Neural cell (in vitro differentiated cells): Measurements from ENCODE around the gene CLEC3B. TPM values are rescaled to one million over a fixed set of nuclear protein-coding genes. Genes with fewer than 3 reads are reported as not detected.

ENCODE experiments used
- H2AFZ ChIP-seq: fragments of 200-600, 300-800 bp; sonication (generic), shearing (Covaris generic); 2 replicates; pipeline ENCODE4 v1.6.0; 2014; ENCODE audit warnings: low read depth, mild to moderate bottlenecking, antibody characterized with exemption, low read length, moderate library complexity
- H3F3A ChIP-seq: fragments of 200-600 bp; shearing (Covaris generic); 2 replicates; pipeline ENCODE4 v1.6.1; 2016; ENCODE audit warnings: mild to moderate bottlenecking, moderate library complexity, mixed read lengths, antibody characterized with exemption, low read length; ENCODE audit not compliant: insufficient read depth, poor library complexity, severe bottlenecking
- H3K27ac ChIP-seq: fragments of 200-600, 300-800 bp; sonication (generic), shearing (Covaris generic); 2 replicates; pipeline ENCODE4 v1.5.1; 2014; ENCODE audit warnings: mild to moderate bottlenecking, low read length, moderate library complexity
- H3K27me3 ChIP-seq: fragments of 300-800, 200-600 bp; sonication (generic), shearing (Covaris generic); 2 replicates; pipeline ENCODE4 v1.6.0; 2014; ENCODE audit warnings: mild to moderate bottlenecking, low read depth, low read length, moderate library complexity; ENCODE audit not compliant: insufficient read depth
- H3K36me3 ChIP-seq: fragments of 300-800, 200-600 bp; sonication (generic), shearing (Covaris generic); 2 replicates; pipeline ENCODE4 v1.5.1; 2014; ENCODE audit warnings: mild to moderate bottlenecking, antibody characterized with exemption, low read length, moderate library complexity; ENCODE audit not compliant: insufficient read depth
- H3K4me2 ChIP-seq: fragments of 300-800, 200-600 bp; sonication (generic), shearing (Covaris generic); 2 replicates; pipeline ENCODE4 v1.6.0; 2014; ENCODE audit warnings: mild to moderate bottlenecking, low read length
- H3K4me3 ChIP-seq: fragments of 300-800, 200-600 bp; sonication (generic), shearing (Covaris generic); 2 replicates; pipeline ENCODE4 v1.5.1; 2014; ENCODE audit warnings: mild to moderate bottlenecking, low read length, moderate library complexity
- H3K79me2 ChIP-seq: fragments of 200-600 bp; shearing (Covaris generic); replicated peaks from 2 replicates; pipeline ENCODE4 v1.6.0; 2014; ENCODE audit warnings: mild to moderate bottlenecking, low read length, moderate library complexity; ENCODE audit not compliant: insufficient read depth
- H3K9ac ChIP-seq: fragments of 300-800, 200-600 bp; sonication (generic), shearing (Covaris generic); 2 replicates; pipeline ENCODE4 v1.6.1; 2016; ENCODE audit warnings: mild to moderate bottlenecking, low read length, mixed read lengths
- H3K9me2 ChIP-seq: fragments of 200-600 bp; shearing (Covaris generic); 2 replicates; pipeline ENCODE4 v1.6.1; 2016; ENCODE audit warnings: mild to moderate bottlenecking, low read length, mixed read lengths; ENCODE audit not compliant: insufficient read depth
- H3K9me3 ChIP-seq: fragments of 200-600, 300-800 bp; sonication (generic), shearing (Covaris generic); 2 replicates; pipeline ENCODE4 v1.6.1; 2016; ENCODE audit warnings: mild to moderate bottlenecking, mixed run types, low read length, moderate library complexity, mixed read lengths
- H4K20me1 ChIP-seq: fragments of 200-600 bp; shearing (Covaris generic); 2 replicates; pipeline ENCODE4 v1.6.1; 2016; ENCODE audit warnings: mild to moderate bottlenecking, mixed run types; ENCODE audit not compliant: insufficient read depth
- EP300 ChIP-seq: fragments of 450-650 bp; conservative IDR thresholded peaks from 2 replicates; pipeline ENCODE4 v1.6.1; 2014; ENCODE audit warnings: antibody characterized with exemption, mild to moderate bottlenecking, moderate library complexity; ENCODE audit not compliant: poor library complexity, severe bottlenecking
- EZH2 ChIP-seq: fragments of 200-600, 300-800 bp; shearing (Covaris generic), sonication (generic); IDR thresholded peaks from 2 replicates; pipeline ENCODE4 v1.6.1; 2014; ENCODE audit warnings: antibody characterized with exemption, low read length, borderline replicate concordance, mild to moderate bottlenecking; ENCODE audit not compliant: insufficient read depth, poor library complexity, severe bottlenecking
- MXI1 ChIP-seq: fragments of 450-650 bp; conservative IDR thresholded peaks from 2 replicates; pipeline ENCODE4 v1.6.1; 2014; ENCODE audit warnings: antibody characterized with exemption, mild to moderate bottlenecking; ENCODE audit not compliant: poor library complexity, severe bottlenecking
- RAD21 ChIP-seq: fragments of 450-650 bp; conservative IDR thresholded peaks from 2 replicates; pipeline ENCODE4 v1.6.1; 2014; ENCODE audit warnings: antibody characterized with exemption, mild to moderate bottlenecking, moderate library complexity
- SMC3 ChIP-seq: fragments of 450-650 bp; conservative IDR thresholded peaks from 2 replicates; pipeline ENCODE4 v1.6.1; 2014; ENCODE audit warnings: antibody characterized with exemption, mild to moderate bottlenecking, moderate library complexity; ENCODE audit not compliant: poor library complexity
- TAF1 ChIP-seq: IDR thresholded peaks from 2 replicates; pipeline ENCODE4 v1.6.1; 2012; ENCODE audit warnings: low read depth
- polyA plus RNA-seq: library from polyadenylated mRNA; depleted of rRNA; stranded (reverse); fragments of >200 nt; gene quantifications from 2 replicates; pipeline ENCODE4 v1.2.3, GENCODE V29; 2014
- TF ChIP-seq, protein P1 (sequence below): IDR thresholded peaks from 2 replicates; pipeline ENCODE4 v1.6.1; 2012; ENCODE audit warnings: borderline replicate concordance
- TF ChIP-seq, protein P2 (sequence below): fragments of 450-650 bp; IDR thresholded peaks from 2 replicates; pipeline ENCODE4 v1.5.1; 2014; ENCODE audit warnings: antibody characterized with exemption, mild to moderate bottlenecking, moderate library complexity; ENCODE audit not compliant: poor library complexity, severe bottlenecking

Gene CLEC3B
- polyA plus RNA-seq, 1 donor from 2014 or later = 2.6 TPM

DNA sequence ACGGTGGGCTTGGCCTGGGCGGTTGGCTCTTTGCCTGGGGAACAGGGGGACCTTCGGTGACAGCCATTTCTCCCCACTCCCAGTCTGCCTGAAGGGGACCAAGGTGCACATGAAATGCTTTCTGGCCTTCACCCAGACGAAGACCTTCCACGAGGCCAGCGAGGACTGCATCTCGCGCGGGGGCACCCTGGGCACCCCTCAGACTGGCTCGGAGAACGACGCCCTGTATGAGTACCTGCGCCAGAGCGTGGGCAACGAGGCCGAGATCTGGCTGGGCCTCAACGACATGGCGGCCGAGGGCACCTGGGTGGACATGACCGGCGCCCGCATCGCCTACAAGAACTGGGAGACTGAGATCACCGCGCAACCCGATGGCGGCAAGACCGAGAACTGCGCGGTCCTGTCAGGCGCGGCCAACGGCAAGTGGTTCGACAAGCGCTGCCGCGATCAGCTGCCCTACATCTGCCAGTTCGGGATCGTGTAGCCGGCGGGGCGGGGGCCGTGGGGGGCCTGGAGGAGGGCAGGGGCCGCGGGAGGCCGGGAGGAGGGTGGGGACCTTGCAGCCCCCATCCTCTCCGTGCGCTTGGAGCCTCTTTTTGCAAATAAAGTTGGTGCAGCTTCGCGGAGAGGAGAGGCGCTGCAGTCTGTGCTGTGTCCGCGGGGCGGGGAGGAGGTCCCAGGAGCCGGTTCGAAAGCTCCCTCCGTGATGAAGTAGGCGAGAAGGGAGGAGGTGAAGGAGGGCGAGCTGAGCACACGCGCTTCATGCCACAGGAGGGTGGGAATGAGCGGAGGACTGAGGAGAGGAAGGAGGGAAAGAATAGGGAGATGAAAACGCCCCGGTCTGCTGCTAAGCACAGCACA lies 9.6 kb downstream of the CLEC3B start:
- no peak for TF ChIP-seq EP300
- H3K9me3 ChIP-seq = no peaks in the 10 kb centered on the region
- H3K36me3 ChIP-seq = no peaks in the 10 kb centered on the region
- peak overlapping the region; percentile 9 for H3K9ac ChIP-seq
- no peak overlapping the region for H3K27ac ChIP-seq
- no peaks in the 10 kb centered on the region for H3K79me2 ChIP-seq
- no peaks in the 10 kb centered on the region for H3K9me2 ChIP-seq
- H3K4me3 ChIP-seq = peak overlapping the region; percentile 56
- no peak overlapping the region for H3K4me2 ChIP-seq
- H3K27me3 ChIP-seq = peaks cover 30% of the 10 kb centered on the region
- no peaks in the 10 kb centered on the region for H3F3A ChIP-seq
- no peak overlapping the region for H2AFZ ChIP-seq
- no peaks in the 10 kb centered on the region for H4K20me1 ChIP-seq

DNA sequence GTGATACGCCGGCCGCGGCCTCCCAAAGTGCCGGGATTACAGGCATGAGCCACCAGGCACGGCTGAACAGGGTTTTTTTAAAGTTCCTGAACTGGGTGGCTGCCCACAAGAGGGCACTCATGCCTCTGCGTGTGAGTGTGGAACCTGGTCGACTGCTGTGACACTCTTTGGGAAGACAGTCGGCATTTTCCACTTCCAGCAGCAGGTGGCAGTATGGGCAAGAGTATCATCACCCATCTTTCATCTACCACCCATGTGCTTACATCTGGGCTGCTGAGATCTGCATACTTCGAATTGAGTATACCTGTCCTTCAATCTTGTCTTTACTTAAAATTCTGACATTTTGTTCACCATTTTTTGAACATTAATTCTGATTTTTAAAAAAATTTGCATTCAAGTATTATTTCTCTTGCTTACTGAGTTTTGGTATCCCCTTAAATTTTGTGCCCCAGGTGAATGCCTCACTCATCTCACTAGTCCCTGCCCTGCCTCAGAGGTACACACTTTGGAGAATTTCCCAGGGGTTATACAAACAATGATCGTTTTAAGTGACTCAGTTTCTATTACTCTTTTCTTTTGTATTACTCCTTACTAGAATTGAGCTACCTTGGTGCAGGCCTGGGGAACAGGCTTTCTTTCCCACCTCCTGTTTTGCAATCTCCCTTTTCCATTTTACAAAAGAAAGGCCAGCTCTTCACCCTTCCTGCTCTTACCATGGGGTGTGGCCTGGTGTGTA lies 11.8 kb downstream of the CLEC3B start:
- peak; percentile 98 for TF ChIP-seq SMC3
- TF ChIP-seq TAF1 = no peak
- peak; percentile 97 for TF ChIP-seq RAD21
- TF ChIP-seq EZH2 = no peak
- TF ChIP-seq, protein P1, sequence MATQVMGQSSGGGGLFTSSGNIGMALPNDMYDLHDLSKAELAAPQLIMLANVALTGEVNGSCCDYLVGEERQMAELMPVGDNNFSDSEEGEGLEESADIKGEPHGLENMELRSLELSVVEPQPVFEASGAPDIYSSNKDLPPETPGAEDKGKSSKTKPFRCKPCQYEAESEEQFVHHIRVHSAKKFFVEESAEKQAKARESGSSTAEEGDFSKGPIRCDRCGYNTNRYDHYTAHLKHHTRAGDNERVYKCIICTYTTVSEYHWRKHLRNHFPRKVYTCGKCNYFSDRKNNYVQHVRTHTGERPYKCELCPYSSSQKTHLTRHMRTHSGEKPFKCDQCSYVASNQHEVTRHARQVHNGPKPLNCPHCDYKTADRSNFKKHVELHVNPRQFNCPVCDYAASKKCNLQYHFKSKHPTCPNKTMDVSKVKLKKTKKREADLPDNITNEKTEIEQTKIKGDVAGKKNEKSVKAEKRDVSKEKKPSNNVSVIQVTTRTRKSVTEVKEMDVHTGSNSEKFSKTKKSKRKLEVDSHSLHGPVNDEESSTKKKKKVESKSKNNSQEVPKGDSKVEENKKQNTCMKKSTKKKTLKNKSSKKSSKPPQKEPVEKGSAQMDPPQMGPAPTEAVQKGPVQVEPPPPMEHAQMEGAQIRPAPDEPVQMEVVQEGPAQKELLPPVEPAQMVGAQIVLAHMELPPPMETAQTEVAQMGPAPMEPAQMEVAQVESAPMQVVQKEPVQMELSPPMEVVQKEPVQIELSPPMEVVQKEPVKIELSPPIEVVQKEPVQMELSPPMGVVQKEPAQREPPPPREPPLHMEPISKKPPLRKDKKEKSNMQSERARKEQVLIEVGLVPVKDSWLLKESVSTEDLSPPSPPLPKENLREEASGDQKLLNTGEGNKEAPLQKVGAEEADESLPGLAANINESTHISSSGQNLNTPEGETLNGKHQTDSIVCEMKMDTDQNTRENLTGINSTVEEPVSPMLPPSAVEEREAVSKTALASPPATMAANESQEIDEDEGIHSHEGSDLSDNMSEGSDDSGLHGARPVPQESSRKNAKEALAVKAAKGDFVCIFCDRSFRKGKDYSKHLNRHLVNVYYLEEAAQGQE = no peak
- TF ChIP-seq, protein P2, sequence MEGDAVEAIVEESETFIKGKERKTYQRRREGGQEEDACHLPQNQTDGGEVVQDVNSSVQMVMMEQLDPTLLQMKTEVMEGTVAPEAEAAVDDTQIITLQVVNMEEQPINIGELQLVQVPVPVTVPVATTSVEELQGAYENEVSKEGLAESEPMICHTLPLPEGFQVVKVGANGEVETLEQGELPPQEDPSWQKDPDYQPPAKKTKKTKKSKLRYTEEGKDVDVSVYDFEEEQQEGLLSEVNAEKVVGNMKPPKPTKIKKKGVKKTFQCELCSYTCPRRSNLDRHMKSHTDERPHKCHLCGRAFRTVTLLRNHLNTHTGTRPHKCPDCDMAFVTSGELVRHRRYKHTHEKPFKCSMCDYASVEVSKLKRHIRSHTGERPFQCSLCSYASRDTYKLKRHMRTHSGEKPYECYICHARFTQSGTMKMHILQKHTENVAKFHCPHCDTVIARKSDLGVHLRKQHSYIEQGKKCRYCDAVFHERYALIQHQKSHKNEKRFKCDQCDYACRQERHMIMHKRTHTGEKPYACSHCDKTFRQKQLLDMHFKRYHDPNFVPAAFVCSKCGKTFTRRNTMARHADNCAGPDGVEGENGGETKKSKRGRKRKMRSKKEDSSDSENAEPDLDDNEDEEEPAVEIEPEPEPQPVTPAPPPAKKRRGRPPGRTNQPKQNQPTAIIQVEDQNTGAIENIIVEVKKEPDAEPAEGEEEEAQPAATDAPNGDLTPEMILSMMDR = peak; percentile 99
- peak; percentile 60 for TF ChIP-seq MXI1
- Histone ChIP-seq H3K9ac (no peak overlapping the region), H3K4me3 (no peak overlapping the region), H2AFZ (no peak overlapping the region), H3F3A (no peaks in the 10 kb centered on the region), H3K79me2 (no peaks in the 10 kb centered on the region), H3K4me2 (no peak overlapping the region), H3K9me2 (no peaks in the 10 kb centered on the region), H4K20me1 (no peaks in the 10 kb centered on the region), H3K36me3 (no peaks in the 10 kb centered on the region), H3K27ac (no peak overlapping the region), H3K9me3 (no peaks in the 10 kb centered on the region), H3K27me3 (peaks cover 30% of the 10 kb centered on the region)
